ENCODE results near the gene GPR148.

Gene GPR148

DNA sequence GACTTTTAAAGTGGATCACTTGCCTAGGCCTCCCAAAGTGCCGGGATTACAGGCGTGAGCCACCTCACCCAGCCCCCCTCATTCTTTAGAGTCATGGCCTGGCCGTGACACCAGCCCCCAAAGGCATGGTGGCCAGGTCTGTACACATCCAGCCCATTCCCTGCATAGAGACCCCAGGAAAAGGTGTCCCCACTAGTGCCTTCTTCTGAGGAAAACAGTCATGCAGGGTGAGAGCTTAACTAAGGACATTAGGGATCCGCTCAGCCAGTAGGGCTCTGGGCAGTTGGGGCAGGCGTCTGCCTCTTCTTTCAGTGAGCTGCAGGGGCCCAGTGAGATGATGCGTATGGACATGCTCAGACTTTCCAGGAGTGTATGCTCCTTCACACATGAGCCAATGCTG, 20.8 kb downstream of the GPR148 start:
- DNase-seq (ENCODE audit: low read depth in 2 of 2) = no peak

- no peak for DNase-seq (ENCODE audit: low read depth in 2 of 2)
These were observed 25.9 kb downstream of the GPR148 start for GRCh38 chr2:130754811-130755210.

DNA sequence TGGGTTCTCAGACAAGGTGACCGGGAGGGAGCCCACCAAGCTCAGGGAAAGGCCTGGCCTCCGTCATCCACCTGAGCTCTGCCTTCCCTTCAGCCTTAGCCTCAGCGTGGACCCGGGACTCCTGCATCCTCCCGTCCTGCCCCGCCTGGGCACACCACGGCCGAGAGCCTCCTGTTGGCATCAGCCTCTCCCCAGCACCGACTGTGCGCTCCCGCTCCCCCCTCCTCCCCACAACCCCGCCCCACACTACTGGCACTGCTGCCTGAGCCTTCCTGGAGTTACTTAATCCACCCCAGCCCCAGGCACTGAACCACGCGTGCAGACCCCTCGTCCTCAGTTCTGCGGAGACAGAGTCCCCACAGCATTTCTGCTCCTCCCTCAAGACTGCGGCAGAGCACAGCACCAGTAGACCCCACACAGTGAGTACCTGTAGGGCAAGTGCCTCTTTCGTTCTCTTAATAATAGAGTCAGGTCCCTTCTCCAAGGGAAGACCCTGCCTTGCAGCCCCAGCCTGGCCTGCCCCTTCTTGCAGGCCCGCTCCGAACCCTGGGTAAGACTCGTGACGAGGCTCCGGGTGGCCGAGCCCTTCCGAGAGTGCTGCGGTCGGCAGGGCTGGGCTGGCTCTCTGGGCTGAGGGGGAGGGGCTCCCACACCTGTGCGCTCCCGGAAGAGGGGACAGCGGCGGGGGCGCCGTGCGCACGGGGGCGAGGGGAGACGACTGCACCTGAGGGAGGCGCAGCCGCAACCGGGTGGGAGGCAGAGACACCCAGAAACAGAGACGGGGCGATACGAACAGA, 26.6 kb downstream of the GPR148 start, which contains the start of gene AMER3:
Gene AMER3 (plus strand): TSS at position 285 of the 797 bp plus-strand sequence. CDS start 6,533 bp downstream, outside the sequence.
- no peak for DNase-seq (ENCODE audit: low read depth in 2 of 2)

DNA sequence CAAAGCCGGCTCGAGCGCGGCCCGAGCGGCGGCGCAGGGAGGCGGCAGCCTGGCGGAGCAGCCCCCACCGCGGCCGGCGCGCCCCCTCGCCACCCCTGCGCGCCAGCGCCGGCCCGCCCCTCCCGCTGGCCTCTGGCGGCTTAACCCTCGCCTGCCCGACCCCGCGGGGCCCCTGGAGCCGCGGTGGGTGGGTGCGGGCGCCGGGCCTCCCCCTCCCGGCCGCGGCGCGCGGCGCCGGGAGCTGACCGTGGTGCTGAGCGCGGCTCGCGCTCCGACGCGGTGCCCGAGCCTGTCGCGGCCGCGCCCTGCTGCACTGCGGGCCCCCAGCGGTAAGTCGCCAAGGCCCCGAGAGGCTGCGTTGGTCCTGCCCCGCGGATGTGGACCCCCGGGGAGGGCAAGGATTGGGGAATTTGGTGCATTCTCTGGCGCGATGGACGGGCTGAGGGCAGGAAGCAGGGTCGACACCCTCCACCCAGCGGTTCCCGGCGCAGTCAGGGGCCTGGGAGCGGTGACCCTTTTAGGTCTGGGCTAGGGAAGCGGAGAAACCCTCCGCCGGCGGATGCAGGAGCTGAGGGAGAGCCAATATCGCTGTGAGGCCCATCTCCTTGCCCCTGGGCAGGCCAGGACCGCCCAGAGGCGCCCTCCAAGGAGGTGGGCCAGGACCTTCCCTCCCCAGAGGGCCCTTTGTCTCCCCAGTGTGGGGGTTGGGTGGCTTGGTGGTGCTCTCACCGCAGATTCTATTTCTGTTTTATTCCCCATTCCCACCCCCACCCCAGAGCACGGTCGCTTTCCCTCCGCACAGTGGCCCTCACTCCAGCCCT, 27.4 kb downstream of the GPR148 start:
- no peak for DNase-seq (ENCODE audit: low read depth in 2 of 2)

DNA sequence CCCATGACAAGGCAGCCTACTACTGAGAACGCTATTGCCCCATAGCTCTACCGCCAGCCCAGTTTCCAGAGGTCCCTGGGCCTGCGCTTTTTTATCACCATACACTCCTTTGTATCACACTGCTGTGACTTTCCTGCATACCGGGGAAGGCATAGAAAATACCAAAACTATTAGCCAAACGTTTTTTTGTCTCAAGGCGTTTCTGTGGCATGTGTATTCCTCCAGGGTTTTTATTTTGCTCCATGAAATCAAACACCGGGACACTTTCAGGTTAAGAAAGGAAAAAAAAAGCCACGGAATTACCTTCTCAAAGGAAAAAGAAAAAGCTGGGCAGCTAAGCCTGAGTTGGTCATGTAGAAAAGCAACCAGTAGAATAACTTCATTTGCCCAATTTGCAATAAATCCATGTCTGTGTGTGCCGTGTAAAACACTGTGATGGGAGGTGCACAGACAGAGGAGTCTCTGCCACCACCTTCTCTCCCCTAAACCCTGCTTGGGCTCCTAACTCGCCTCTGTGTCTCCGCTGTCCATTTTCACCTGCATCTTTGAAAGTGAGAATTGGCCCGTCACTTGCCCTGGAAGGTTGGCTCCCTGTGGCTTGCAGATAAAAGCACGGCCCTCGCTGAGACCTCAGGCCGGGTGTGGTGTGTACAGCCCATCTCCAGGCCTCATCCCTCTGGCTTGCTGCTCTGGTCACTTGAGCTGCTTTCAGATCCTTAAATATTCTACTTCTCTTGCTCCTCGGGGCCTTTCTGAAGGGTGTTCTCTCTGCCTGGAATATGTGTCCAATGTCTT, 28.2 kb downstream of the GPR148 start:
- DNase-seq (ENCODE audit: low read depth in 2 of 2) = no peak

DNA sequence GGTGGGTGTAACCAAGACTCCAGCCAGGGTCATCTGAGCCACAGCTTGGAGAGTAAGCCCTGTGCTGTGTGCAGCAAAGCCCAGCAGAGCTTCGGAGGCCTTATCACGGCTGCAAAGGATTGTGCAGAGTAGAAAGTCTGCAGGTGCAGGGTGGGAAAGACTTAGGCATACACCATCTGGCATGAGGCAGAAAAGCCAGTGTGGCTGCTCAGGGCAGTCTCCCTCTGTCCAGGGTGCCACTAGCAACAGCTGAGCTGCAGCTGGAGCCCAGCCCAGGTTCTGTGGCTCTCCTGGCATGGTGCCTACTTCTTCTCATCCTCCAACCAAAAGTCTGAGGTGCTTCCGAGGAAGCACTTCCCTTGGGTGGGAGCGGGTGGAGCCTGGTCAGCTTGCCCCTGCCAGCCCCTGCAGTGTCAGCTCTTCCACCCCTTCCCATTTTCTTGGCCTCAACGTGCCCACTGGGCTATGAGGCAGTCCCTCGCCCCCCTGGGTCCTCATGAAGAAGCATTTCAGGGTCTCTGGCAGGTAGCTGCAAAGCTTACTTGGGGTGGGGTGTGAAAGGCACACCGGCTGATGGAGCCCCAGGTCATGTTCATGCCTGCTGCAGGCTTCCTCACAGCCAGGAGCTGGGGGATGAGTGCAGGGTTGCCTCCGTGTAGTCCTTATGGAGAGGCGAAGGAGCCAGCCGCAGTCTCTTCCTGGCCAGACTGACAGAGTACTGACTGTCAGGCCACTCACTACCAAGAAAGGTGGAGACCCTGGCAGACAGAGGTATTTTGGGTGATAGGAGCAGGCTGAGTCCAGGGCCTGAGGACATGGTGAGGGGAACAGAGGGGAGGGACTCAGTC, 31.3 kb downstream of the GPR148 start:
- no peak for DNase-seq (ENCODE audit: low read depth in 2 of 2)

GRCh38 chr2:130760754-130761751, 32.2 kb downstream of the GPR148 start:
- no peak for DNase-seq (ENCODE audit: low read depth in 2 of 2)

GRCh38 chr2:130762031-130762909, 33.4 kb downstream of the GPR148 start:
- DNase-seq (ENCODE audit: low read depth in 2 of 2) = no peak

GRCh38 chr2:130762910-130763385, 34.1 kb downstream of the GPR148 start:
- DNase-seq (ENCODE audit: low read depth in 2 of 2) = no peak

- DNase-seq (ENCODE audit: low read depth in 2 of 2) = no peak
These were observed 34.5 kb downstream of the GPR148 start for GRCh38 chr2:130763405-130763804.

GRCh38 chr2:130764035-130764820, 35.4 kb downstream of the GPR148 start:
- DNase-seq (ENCODE audit: low read depth in 2 of 2) = no peak

DNA sequence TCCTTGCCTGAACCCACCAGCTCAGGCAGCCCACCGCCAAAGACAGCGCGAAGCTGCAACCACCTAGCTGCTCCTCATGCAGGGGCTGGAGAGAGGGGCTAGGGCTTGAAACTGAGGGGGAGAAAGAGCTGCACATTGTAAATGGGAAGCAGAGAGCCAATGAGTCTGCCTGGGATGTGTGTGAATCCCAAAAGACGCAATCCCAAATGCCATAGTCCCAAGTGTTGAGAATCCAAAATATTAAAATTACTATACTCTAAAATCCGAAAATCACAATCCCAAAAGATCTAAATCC, 35.9 kb downstream of the GPR148 start:
- DNase-seq (ENCODE audit: low read depth in 2 of 2) = no peak

- no peak for DNase-seq (ENCODE audit: low read depth in 2 of 2)
These were observed 36.6 kb downstream of the GPR148 start for GRCh38 chr2:130765464-130765863.

DNA sequence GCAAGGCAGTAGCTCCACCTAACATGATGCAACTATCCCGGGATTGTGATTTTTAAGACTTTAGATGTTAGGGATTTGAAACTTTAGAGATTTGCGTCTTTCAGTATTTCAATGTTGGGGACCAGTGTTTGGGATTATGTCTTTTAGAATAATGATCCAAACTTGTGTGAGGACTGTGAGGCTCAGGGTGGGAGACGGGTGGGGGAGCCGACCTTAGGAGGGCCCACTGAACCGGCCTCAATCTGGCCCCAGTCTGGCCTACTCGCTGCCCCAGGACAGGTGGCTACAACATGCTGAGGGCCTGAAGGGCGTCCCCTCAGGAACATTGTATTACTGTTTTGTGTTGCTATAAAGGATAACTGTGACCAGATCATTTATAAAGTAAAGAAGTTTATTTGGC, 37.2 kb downstream of the GPR148 start:
- no peak for DNase-seq (ENCODE audit: low read depth in 2 of 2)

GRCh38 chr2:130766711-130767407, 38.0 kb downstream of the GPR148 start:
- no peak for DNase-seq (ENCODE audit: low read depth in 2 of 2)

- no peak for DNase-seq (ENCODE audit: low read depth in 2 of 2)
These were observed 38.5 kb downstream of the GPR148 start for GRCh38 chr2:130767408-130767775.

GRCh38 chr2:130768191-130768855, 39.5 kb downstream of the GPR148 start:
- no peak for DNase-seq (ENCODE audit: low read depth in 2 of 2)
